HG02852 (cell line): Measurements from ENCODE around the gene GFOD2.

ENCODE experiments used
- ATAC-seq: cut with Tn5 transposase; IDR thresholded peaks from one replicate; pipeline ENCODE4 v1.9.1; 2021; ENCODE audit warnings: mild to moderate bottlenecking, moderate library complexity; ENCODE audit not compliant: unreplicated experiment

The GFOD2 gene

DNA sequence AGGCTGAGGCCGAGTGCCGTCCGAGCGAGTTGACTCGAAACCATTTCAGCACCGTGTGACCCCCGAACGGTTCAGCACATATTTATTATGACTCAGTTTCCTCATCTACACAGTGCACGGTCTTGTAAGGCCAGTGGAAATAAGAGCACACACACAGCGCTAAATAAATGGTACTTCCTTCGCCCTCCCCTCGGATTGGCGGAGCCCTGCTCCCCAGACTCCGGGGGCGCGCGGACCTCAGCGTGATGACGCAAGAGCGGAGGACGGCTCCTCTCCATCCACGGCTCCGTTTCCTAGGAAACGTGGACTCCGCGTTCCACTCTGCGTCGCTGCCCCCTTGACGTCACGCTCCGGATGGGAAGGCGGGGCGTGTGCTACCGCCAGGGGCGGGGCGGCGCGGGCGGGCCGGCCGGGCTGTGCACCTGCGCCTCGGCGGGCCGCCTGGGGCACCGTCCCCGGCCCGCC lies 58.5 kb downstream of the GFOD2 start, which contains the start of gene PARD6A:
PARD6A (plus strand) TSS at position 397 of the 465 bp plus-strand sequence. CDS start 79 bp downstream, outside the sequence.
- ATAC-seq = peak; percentile 86

DNA sequence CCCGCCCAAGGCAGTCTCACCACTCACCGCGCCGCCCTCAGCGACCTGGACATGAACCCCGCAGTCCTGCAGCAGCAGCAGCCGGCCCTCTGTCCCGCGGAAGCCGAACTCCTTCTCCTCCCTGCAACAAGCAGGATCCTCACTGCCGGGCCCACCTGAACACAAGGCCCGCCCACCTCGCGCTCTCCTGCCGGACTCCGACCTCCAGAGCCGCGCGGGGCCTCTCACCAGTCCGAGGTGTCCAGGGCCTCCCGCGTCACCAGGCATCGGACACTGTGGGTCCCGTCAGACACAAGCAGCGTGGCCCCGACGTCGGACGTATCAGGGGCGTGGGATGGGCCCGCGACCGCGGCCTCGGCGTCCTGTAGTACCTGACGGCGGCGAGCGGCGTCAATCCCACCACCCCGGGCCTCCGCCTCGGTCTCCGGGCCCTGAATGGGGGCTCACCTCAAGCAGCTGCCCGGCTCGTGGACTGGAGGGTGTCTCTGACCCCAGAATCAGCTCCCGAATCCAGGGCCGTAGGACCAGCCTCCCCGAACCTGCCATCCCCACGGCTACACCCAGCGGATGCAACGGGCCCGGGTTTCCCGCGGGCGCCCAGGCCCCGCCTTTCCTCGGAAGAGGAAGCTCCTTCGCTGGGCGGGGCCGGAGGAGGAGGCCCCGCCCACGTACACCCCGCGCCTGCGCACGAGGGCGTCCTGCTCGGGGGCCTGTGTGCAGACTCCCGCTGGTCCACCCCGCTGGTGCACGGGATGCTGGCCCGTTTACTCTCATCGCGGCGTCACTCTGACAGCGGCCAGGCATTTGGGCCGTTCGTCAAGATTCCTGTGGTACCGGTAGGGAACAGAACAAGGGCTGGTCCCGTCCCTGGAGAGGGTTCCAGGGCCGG lies 59.2 kb downstream of the GFOD2 start, which contains the start of gene ACD:
ACD (minus strand) TSS at position 586 of the 889 bp plus-strand sequence; CDS start at position 546, 40 bp downstream.
- ATAC-seq = peak; percentile 51

DNA sequence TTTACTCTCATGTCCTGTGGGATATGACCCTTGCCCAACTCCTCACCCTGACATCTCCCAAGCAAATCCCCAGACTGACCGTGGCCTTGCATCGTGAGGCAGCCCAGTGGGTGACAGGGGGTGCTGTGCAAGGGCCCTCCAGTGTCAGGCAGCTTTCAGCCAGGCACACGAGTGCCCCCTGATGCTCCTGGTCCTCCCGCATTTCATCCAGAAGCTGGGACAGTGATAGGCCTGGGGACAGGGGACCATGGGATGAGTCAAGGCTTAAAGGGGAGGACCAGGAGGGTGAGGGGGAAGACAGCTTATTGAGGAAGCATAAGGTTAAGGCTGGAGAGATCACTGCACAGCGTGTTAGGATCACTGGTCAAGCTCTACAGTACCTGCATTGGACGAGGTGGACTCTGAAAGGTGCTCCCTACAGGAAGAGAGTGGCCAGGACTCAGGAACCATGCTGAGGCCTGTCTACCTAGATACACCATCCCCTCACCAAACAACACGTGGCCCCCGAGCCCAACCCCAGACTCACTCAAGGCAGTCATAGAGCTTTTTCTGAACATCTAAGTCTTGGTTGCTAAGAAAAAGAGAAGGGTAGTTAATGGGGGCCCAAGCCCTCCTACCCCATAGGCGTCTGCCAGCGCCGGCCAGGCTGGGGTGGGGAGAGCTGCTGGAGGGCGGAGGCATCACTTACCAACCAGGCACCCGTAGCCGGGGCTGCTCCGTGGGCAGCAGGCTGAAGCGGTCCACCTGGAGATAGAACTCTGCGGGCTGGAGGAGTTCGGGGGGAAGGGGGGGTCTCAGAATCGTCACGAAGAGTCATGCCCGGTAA lies 60.1 kb downstream of the GFOD2 start:
- ATAC-seq = no peak

DNA sequence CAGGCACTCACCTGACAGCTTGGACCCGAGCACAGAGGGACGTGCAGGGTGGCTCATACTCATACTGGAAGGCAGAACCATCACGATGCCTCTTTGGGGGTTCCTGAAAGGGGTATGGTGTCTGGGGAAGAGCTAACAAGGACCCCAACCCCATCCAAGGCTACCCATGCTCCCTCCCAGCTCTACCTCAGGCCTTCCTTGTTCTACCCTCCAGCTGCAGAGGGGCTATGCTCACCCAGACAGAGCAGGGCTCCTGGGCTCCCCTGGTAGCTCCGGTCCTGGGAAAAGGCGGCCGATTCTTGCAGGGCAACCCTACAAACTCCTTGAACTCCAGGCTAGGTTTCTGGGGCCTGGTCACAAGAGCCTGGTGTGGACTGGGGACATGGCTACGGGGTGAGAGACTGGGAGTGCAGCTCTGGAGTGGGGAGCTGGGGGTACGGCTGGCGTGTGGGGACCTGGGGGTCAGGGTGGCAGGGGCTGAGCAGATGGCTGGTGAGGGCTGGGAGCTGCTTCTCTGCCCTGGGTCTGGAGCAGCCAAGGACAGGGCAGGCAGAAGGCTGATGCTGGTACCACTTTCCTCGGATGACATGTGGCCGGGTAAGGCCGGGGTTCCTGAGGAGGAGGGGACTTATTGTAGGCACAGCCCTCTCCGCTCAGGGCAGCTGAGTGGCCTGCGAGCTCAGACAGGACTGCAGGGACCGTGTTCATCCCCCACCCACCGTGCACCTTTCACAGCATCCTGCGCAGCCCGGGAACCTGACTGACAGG lies 61.2 kb downstream of the GFOD2 start:
- no peak for ATAC-seq

DNA sequence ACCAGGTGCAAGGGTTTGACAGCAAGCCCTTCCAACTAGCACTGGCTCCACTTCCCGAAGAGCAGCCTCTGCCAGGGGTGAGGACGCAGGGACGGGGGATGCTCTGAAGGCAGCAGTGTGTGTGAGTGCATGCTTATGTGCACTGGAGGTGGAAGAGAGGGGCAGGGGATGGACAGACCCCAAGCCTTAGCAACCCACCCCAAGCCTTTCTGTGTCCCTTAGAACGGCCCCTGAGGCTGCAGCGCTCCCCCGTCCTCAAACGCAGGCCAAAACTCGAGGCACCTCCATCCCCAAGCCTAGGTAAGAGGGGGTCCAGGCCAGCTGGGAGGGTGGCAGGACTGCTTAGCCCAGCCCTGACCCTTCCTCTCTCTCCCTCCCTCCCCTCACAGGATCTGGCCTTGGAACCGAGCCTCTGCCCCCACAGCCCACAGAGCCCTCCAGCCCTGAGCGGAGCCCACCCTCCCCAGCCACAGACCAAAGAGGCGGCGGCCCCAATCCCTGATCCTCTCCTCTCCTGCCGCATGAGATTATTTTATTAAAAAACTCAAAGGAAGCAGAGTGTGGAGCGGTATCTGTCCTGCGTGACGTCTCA lies 62.0 kb downstream of the GFOD2 start:
- no peak for ATAC-seq

DNA sequence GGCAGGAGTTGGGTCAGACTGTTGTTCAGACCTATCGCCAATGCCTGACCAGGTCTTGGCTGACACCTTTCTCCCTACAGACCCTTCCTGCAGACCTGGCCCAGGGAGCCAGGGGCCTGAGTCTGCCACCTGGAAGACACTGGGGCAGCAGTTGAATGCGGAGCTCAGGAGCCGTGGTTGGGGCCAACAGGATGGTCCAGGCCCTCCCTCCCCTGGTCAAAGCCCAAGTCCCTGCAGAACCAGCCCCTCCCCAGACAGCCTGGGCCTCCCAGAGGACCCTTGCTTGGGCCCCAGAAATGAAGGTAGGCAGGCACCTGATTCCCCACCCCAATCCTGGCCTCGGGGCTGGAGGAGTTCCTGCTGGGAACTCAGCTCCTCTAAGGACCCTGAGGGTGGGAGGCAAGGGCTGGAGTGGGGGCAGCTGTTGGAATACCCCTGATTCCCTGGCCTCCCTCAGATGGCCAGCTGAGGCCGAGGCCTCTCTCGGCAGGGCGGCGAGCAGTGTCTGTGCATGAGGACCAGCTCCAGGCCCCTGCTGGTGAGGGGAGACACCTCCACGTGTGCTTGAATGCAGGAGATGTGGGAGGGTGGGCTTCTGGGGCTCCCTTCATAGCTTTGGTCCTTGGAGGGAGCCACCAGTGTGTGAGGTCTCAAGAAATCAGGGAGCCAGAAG lies 62.6 kb downstream of the GFOD2 start:
- ATAC-seq = no peak

DNA sequence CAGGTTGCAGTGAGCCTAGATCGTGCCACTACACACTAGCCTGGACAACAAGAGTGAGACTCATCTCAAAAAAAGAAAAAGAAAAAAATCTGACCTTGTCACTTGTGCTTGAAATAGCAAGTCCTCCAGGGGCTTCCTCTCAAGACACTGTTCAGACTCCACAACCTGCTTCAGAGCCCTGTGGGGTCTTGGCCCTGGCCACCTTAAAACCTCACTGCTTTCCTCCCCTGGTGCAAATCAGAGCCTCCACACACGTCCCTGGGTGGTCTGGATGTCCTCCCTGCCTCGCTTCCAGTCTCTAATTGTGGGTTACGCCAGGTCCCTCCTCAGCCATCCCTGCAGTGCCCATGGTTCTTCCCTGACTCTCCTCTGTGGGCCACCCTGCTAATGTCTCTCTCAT lies 63.8 kb downstream of the GFOD2 start:
- no peak for ATAC-seq

DNA sequence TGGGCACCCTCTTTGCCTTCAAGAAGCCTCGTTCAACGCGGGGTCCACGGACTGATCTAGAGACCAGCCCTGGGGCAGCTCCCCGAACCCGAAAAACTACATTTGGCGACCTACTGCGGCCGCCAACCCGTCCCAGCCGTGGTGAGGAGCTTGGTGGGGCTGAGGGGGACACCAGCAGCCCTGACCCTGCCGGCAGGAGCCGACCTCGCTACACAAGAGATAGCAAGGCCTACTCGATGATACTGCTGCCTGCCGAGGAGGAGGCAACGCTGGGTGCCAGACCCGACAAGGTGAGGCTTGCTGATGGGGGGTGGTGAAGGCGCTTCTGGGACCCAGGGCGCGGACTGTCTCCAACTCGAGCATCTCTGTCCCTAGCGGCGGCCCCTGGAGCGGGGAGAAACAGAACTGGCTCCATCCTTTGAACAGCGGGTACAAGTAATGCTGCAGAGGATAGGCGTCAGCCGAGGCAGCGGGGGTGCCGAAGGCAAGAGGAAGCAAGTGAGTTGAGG lies 64.7 kb downstream of the GFOD2 start:
- no peak for ATAC-seq

DNA sequence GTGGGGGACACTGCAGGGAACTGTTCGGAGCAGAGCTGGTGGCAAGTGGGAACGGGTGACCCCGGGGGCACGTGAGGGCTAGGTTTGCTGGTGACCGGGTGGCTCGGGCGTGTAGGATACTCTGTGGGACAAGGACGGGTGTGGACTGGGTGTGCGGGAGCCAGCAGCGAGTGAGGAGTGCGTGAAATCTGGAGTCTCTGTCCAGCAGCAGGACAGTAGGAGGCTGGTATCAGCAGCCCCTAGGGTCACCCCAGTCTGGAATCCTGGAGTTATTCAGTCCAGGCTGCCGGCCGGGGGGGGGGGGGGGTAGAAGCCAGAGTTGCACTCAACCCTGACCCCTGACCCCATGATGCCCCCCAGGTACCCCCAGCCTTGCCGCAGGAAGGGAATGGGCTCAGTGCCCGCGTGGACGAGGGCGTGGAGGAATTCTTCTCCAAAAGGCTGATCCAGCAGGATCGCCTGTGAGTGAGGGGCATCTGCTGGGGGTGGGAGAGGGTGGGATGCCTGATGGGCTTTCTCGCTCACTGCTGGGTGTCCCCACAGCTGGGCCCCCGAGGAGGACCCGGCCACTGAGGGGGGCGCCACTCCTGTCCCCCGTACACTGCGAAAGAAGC lies 65.2 kb downstream of the GFOD2 start:
- ATAC-seq = no peak

DNA sequence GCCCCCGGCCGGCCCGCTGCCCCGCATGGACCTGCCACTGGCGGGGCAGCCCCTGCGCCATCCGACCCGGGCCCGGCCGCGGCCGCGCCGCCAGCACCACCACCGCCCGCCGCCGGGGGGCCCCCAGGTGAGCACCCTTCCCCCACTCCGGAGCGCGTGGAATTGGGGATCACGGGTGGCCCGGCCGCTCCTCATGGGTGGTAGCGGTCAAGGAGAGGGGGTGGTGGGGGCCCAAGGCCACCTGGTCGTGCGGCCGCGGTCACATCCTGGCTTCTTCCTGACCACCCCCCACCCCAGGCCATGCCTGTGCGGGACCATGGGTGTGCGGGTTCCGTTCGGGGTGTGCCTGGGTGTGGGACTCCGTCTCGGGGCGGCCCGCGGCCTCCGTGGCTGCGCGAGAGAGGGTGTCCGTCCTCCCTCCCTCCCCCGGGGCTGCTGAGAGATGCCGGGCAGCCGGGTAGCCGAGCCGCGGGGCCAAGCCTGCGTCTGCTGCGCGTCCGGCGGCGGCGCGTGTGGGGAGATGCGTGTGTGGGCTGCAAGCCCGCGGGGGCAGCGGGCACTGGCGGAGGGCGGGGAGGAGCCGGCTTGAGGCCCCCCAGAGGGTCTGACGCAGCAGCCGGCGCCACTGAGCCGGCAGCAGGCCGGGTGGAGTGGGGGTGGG lies 65.9 kb downstream of the GFOD2 start:
- ATAC-seq = no peak

DNA sequence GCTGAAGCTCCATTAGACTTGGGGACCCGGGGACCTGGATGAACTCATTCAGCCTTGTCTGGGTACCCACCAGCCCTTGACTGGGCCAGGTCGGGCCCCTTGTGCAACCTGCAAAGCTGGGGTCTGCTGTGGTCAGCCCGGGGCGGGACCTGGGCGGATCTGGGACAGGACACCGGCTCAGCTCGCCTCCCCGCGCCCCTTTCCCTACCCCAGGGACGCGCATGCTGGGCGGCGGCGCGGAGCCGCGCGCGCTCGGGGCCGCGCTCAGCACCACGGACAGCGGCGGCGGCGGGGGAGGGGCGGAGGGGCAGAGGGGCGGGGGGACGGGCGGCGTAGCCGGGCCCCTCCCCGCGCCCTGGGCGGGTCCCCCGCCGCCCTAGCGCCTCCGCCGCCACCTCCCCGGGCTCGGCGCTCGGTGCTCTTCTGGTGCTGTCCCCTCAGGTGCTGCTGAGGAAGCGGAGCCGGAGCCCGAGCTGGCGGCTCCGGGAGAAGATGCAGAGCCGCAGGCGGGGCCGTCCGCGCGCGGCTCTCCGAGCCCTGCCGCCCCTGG lies 66.5 kb downstream of the GFOD2 start:
- no peak for ATAC-seq

DNA sequence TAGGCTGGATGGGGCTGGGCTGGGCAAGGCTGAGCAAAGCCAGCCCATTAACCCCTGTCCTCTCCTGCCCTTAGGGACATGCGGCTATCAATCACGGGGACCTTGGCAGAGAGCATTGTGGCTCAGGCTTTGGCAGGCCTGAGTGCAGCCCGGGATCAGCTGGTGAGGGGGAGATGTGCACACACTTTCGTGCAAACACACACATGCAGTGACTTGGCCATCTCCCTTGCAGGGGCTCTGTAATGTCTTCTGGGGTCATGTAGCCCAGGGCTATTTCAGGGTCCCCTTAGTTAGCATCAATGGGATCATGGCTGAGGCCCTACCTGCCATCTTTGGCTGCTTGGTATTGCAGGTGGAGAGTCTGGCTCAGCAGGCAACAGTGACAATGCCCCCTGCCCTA lies 67.3 kb downstream of the GFOD2 start:
- no peak for ATAC-seq

DNA sequence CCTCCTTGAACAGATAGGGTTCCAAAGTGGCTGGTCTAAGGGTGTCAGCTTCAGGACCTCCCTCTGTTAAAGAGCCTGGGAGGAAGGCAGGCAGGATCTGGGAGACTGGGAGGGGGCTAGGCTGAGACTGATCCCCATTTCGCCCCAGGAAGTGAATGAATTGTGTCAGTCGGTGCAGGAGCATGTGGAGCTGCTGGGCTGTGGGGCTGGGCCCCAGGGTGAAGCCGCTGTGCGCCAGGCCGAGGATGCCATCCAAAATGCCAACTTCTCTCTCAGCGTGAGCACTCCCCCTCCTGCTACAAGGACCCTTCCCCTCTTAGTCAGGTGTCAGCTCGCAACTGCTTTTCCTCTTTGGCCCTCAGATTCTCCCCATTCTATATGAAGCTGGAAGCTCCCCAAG lies 68.1 kb downstream of the GFOD2 start:
- no peak for ATAC-seq

DNA sequence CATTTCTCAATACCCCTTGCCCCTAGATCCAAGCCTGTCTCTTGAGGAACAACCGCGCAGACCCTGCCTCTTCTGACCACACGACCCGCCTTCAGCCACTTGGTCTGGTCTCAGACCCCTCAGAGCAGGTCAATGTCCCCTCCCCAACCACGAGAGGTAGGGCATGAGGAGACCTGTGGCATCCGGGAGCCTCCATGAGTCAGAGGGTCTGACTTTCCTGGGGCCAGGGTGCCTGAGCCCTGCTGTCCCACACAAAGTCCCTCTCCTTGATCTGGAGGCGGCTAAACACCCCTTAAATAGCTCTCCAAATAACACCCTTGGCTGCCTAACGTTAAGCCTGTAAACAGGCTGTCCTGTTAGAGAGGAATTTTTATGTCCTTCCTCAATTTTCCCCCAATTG lies 69.1 kb downstream of the GFOD2 start:
- no peak for ATAC-seq

DNA sequence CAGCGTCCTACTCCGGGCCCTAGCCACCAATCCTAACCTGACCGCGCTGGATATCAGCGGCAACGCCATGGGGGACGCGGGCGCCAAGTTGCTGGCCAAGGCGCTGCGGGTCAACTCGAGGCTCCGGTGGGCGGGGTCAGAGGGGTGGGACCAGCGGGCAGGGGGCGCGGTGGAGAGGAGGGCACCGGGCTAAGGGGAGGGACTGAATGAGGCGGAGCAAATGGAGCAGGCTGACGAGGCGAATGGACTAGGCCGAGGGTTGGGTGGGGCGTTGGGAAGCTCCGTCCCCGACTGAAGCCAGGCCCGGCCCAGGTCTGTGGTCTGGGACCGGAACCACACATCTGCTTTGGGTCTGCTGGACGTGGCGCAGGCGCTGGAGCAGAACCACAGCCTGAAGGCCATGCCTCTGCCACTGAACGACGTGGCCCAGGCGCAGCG lies 69.6 kb downstream of the GFOD2 start:
- ATAC-seq = no peak

DNA sequence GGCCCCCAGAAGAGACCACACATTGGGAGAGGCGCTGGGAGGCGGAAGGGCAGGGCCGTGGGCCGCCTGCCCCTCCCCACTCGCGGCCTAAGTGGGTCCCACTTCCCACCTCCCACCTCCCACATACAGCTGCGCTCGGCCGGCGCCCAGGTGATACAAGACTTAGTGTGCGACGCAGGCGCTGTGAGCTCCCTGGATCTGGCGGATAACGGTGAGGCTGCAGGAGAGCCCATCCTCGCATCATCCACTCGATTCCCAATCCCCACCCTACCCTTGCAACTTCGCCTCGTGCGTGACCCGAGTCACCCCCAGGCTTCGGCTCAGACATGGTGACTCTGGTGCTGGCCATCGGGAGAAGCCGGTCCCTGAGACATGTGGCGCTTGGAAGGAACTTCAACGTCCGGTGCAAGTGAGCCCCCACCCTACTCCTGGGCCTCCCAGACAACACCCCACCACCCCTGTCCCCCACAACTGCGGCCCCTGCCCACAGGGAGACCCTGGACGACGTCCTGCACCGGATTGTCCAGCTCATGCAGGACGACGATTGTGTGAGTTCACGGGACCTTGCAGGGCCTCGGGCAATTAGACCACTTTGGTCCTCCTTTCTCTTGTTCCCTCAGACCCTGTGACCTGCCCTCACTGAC lies 70.2 kb downstream of the GFOD2 start:
- no peak for ATAC-seq

DNA sequence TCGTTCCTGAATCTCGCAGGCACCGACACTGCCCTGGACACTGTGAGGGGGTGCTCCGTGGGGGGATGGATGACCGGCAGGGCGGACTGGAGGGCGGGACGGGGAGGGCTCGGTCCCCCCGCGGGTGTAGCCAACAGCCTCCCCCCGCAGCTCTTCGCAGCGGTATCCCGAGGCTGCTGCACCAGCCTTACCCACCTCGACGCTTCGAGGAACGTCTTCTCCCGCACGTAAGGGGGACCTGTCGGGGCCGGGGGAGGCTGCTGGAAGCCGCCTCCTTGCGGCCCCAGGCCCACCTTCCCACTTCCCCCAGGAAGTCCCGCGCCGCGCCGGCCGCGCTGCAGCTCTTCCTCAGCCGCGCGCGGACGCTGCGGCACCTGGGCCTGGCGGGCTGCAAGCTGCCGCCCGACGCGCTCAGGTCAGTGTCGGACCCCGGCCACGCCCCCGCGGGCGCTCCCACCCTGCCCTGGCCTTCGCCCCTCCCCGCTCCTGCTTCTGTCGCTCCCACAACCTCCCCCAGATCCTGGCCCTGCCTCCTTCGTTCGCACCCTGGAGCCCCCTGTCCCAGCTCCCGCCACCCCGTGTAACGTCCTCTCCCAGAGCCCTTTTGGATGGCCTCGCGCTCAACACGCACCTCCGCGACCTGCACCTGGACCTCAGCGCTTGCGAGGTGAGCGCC lies 70.9 kb downstream of the GFOD2 start:
- no peak for ATAC-seq
